OCI-LY7 (cell line): ENCODE data around the gene FARSA. TPM values are rescaled to one million over a fixed set of nuclear protein-coding genes. Genes with fewer than 3 reads are reported as not detected.
A peak's percentile ranks its signal among the peaks of the same experiment; 100 is the strongest.

ENCODE experiments used
- BruUV-seq: library from RNA; stranded (reverse); fragments of 400-500 nt; replicated peaks from 2 replicates; lab custom pipeline; 2021; lab: Mats Ljungman, UMichigan
- CTCF ChIA-PET: fragments of 300-600 bp; sonication (Branson Sonifier 250); formaldehyde crosslinking; loops from one replicate; lab custom pipeline; 2022; ENCODE audit warnings: antibody characterized with exemption; ENCODE audit not compliant: unreplicated experiment; lab: Charles Lee
- POLR2A ChIA-PET: fragments of 300-600 bp; sonication (Branson Sonifier 250); formaldehyde crosslinking; loops from one replicate; lab custom pipeline; 2022; ENCODE audit warnings: antibody characterized with exemption; lab: Charles Lee
- DNase-seq: peaks from one replicate; pipeline ENCODE4 v3.0.0-alpha.2; 2015; ENCODE audit warnings: low spot score
- H2AFZ ChIP-seq: fragments of 200-600 bp; sonication (generic), shearing (Covaris generic); 2 replicates; pipeline ENCODE4 v1.6.1; 2014; ENCODE audit warnings: mild to moderate bottlenecking, antibody characterized with exemption, low read length, moderate library complexity
- H3K27ac ChIP-seq: fragments of 200-600 bp; sonication (generic); 2 replicates; pipeline ENCODE4 v1.5.1; 2014; ENCODE audit warnings: mixed run types, low read depth, mild to moderate bottlenecking, moderate library complexity, low read length, inconsistent platforms; ENCODE audit not compliant: poor library complexity, severe bottlenecking
- H3K36me3 ChIP-seq: fragments of 200-600 bp; sonication (generic); 2 replicates; pipeline ENCODE4 v1.6.1; 2014; ENCODE audit warnings: mild to moderate bottlenecking, antibody characterized with exemption, low read length, moderate library complexity, mixed read lengths; ENCODE audit not compliant: insufficient read depth
- H3K4me1 ChIP-seq: fragments of 200-600 bp; sonication (generic); 2 replicates; pipeline ENCODE4 v1.5.1; 2014; ENCODE audit warnings: mild to moderate bottlenecking, low read length; ENCODE audit not compliant: insufficient read depth, poor library complexity, severe bottlenecking
- H3K4me2 ChIP-seq: fragments of 200-600 bp; sonication (generic); 2 replicates; pipeline ENCODE4 v1.6.1; 2014; ENCODE audit warnings: mild to moderate bottlenecking, low read length
- H3K4me3 ChIP-seq: fragments of 200-600 bp; sonication (generic); 2 replicates; pipeline ENCODE4 v1.5.1; 2014; ENCODE audit warnings: mild to moderate bottlenecking, low read depth, low read length; ENCODE audit not compliant: poor library complexity, severe bottlenecking
- H3K79me2 ChIP-seq: fragments of 200-600 bp; sonication (generic); 2 replicates; pipeline ENCODE4 v1.6.1; 2016; ENCODE audit warnings: low read depth, mild to moderate bottlenecking, low read length, moderate library complexity, mixed read lengths; ENCODE audit not compliant: insufficient read depth
- H3K9me2 ChIP-seq: fragments of 200-600 bp; sonication (generic); 2 replicates; pipeline ENCODE4 v1.6.1; 2016; ENCODE audit warnings: mild to moderate bottlenecking, low read length, mixed read lengths; ENCODE audit not compliant: insufficient read depth
- H3K9me3 ChIP-seq: fragments of 200-600 bp; sonication (generic); 2 replicates; pipeline ENCODE4 v1.6.1; 2014; ENCODE audit warnings: mild to moderate bottlenecking, mixed run types, low read length, mixed read lengths
- H4K20me1 ChIP-seq: fragments of 200-600 bp; sonication (generic); 2 replicates; pipeline ENCODE4 v1.6.1; 2014; ENCODE audit warnings: mild to moderate bottlenecking, antibody characterized with exemption, low read length, moderate library complexity, mixed read lengths; ENCODE audit not compliant: insufficient read depth
- CTCF ChIP-seq: fragments of 200-600 bp; sonication (generic); conservative IDR thresholded peaks from 2 replicates; pipeline ENCODE4 v1.5.1; 2014; ENCODE audit warnings: mild to moderate bottlenecking, antibody characterized with exemption, low read length, moderate library complexity, mixed read lengths
- EZH2phosphoT487 ChIP-seq: fragments of 200-600 bp; sonication (generic); IDR thresholded peaks from 2 replicates; pipeline ENCODE4 v1.6.1; 2018; ENCODE audit warnings: low read depth, borderline replicate concordance, mild to moderate bottlenecking, mixed run types, antibody characterized with exemption, low read length, moderate library complexity, mixed read lengths
- intact Hi-C: fragments of 100-400 bp; cut with micrococcal nuclease; formaldehyde crosslinking; loops from one replicate; pipeline ENCODE4 v1.10.0; 2022; ENCODE audit not compliant: unreplicated experiment
- total RNA-seq, 2 experiments: library from RNA; depleted of rRNA in 1 of 2; stranded (reverse); fragments of >200 nt in 1 of 2; shearing (Covaris generic) in 1 of 2; gene quantifications; 2 replicates each; pipeline ENCODE4 v1.2.3, GENCODE V29; 2014 to 2022

Gene FARSA
- total RNA-seq, 2 experiments from 2014 or later = 117 to 135 TPM

GRCh38 chr19:12885749-12886650, 47.5 kb downstream of the FARSA start:
- DNase-seq = no peak
- H3K9me3 ChIP-seq = peaks cover 11% of the 10 kb centered on the region
- ChIA-PET CTCF (no interaction called here), POLR2A (no interaction called here)
- BruUV-seq = no TSS peak
- H3K79me2 ChIP-seq = no peaks in the 10 kb centered on the region
- peak overlapping the region; percentile 47; the same call in 1 of the 2 replicates for H2AFZ ChIP-seq
- intact Hi-C loops = loop anchor here (1.0 kb wide), 1 partner anchor 79 kb away; no protein-coding TSS in a partner anchor
- H3K4me1 ChIP-seq = peaks cover 24% of the 10 kb centered on the region
- H3K9me2 ChIP-seq = no peaks in the 10 kb centered on the region
- H3K4me3 ChIP-seq = peak overlapping the region; percentile 58
- H3K36me3 ChIP-seq = no peaks in the 10 kb centered on the region
- H3K4me2 ChIP-seq = peak overlapping the region; percentile 67
- no peaks in the 10 kb centered on the region for H4K20me1 ChIP-seq
- H3K27ac ChIP-seq = no peak overlapping the region
- TF ChIP-seq EZH2phosphoT487 = no peak
- TF ChIP-seq CTCF = peak; percentile 24; the same call in 1 of the 2 replicates

- H2AFZ ChIP-seq = peak overlapping the region; percentile 47
- no peaks in the 10 kb centered on the region for H4K20me1 ChIP-seq
- intact Hi-C loops = loop anchor here (1.0 kb wide), 1 partner anchor 80 kb away; no protein-coding TSS in a partner anchor
- no peak overlapping the region for H3K27ac ChIP-seq
- peaks cover 11% of the 10 kb centered on the region for H3K9me3 ChIP-seq
- ChIA-PET POLR2A (no interaction called here), CTCF (no interaction called here)
- H3K4me1 ChIP-seq = peaks cover 25% of the 10 kb centered on the region
- peak overlapping the region; percentile 67 for H3K4me2 ChIP-seq
- no peaks in the 10 kb centered on the region for H3K36me3 ChIP-seq
- peak overlapping the region; percentile 58 for H3K4me3 ChIP-seq
- BruUV-seq = no TSS peak
- no peaks in the 10 kb centered on the region for H3K79me2 ChIP-seq
- TF ChIP-seq CTCF (peak; percentile 81), EZH2phosphoT487 (no peak)
- peak; percentile 85 for DNase-seq
- no peaks in the 10 kb centered on the region for H3K9me2 ChIP-seq
Measured at GRCh38 chr19:12884926-12885748, 48.4 kb downstream of the FARSA start.
